Thyroid gland (tissue), 4 donors: ENCODE results near the gene GMPS. TPM values are rescaled to one million over a fixed set of nuclear protein-coding genes. Genes with fewer than 3 reads are reported as not detected.
A peak's percentile ranks its signal among the peaks of the same experiment; 100 is the strongest.

ENCODE experiments used
- DNase-seq, 2 donors: peaks; one replicate each; pipeline ENCODE4 v3.0.0-alpha.2; 2019
- H3K27ac ChIP-seq, 3 donors: fragments of 200-600 bp; sonication (generic); 1 replicate in 2 of 3; 2 replicates in 1 of 3; pipeline ENCODE4 v1.5.1; 2016 to 2019; ENCODE audit warnings: mild to moderate bottlenecking in 1 of 3, moderate library complexity in 1 of 3
- H3K27me3 ChIP-seq: fragments of 200-600 bp; sonication (generic); one replicate; pipeline ENCODE4 v1.5.1; 2019
- H3K36me3 ChIP-seq, 2 donors: fragments of 200-600 bp; sonication (generic); one replicate each; pipeline ENCODE4 v1.5.1; 2016 to 2019
- H3K4me1 ChIP-seq, 2 donors: fragments of 200-600 bp; sonication (generic); one replicate each; pipeline ENCODE4 v1.5.1; 2017 to 2019
- H3K4me3 ChIP-seq, 3 donors: fragments of 200-600 bp; sonication (generic); replicated peaks in 1 of 3; 1 replicate in 2 of 3; 2 replicates in 1 of 3; pipeline ENCODE4 v1.5.1; 2016; ENCODE audit warnings: mild to moderate bottlenecking in 1 of 3
- H3K9me3 ChIP-seq: fragments of 200-600 bp; sonication (generic); one replicate; pipeline ENCODE4 v1.5.1; 2017
- POLR2A ChIP-seq, 2 donors: fragments of 450-650 bp; IDR thresholded peaks; one replicate each; pipeline ENCODE4 v1.6.1; 2017; ENCODE audit warnings: antibody characterized with exemption in 2 of 2, mild to moderate bottlenecking in 2 of 2, moderate library complexity in 1 of 2
- WGBS, 2 donors: methylation state at CpG; one replicate each; pipeline ENCODE4 v1.1.5; 2017; 5-methylcytosine and 5-hydroxymethylcytosine counted together
- intact Hi-C: fragments of 100-400 bp; cut with DNase I; formaldehyde crosslinking; loops from one replicate; pipeline ENCODE4 v1.15.1; 2023
- total RNA-seq, 4 donors: library from RNA; depleted of rRNA; stranded (reverse); fragments of >200 nt; gene quantifications; one replicate each; pipeline ENCODE4 v1.2.3, GENCODE V29; 2016
- TF ChIP-seq, protein P1 (sequence below), 6 experiments: fragments of 200-600 bp in 3 of 6; fragments of 450-650 bp in 3 of 6; sonication (generic) in 3 of 6; IDR thresholded peaks; one replicate each; pipeline ENCODE4 v1.5.1; 2016 to 2019; ENCODE audit warnings: antibody characterized with exemption in 6 of 6, mild to moderate bottlenecking in 2 of 6, inconsistent platforms in 1 of 6, moderate library complexity in 1 of 6

GMPS gene
- total RNA-seq, 4 donors from 2014 or later, result 31.5 to 40.5 (median 37.1) TPM

DNA sequence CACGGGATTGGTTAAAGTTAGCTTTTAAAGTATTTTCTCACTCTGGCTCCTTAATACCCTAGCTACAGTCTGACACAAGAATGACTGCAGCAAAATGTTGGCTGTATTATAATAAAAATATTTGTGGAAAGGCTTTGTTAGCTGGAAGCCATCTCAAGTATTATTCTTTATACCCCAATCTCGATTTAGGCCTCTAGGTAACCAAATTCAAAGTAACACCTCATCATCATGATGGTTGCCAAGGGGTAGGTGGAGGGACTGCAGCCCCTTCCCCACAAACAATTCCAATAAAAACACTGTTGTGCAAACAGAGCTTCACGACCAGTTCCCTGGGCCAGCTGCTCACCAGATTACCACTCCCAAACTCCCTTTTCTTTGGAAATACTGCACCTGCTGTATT lies 759 bp upstream of the GMPS start:
- no peak for DNase-seq
- peak overlapping the region; percentile 81 to 96 (median 88) for H3K27ac ChIP-seq
- intact Hi-C loops, result loop anchor here (5.0 to 10.0 kb wide), 2 partner anchors 65 to 117 kb away; partner anchors contain the start of gene C3orf33
- 40 to 42% methylated on average over 3 of the region's 3 CpGs for WGBS, 2 donors
- no peaks in the 10 kb centered on the region for H3K36me3 ChIP-seq
- peak overlapping the region in 2 of 3 donors; percentile 6 to 97 for H3K4me3 ChIP-seq
- peaks cover 12 to 15% of the 10 kb centered on the region in 2 donors for H3K4me1 ChIP-seq
- no peaks in the 10 kb centered on the region for H3K9me3 ChIP-seq
- TF ChIP-seq POLR2A (IDR thresholded peaks at IDR 0.05), result no peak
- TF ChIP-seq, protein P1, sequence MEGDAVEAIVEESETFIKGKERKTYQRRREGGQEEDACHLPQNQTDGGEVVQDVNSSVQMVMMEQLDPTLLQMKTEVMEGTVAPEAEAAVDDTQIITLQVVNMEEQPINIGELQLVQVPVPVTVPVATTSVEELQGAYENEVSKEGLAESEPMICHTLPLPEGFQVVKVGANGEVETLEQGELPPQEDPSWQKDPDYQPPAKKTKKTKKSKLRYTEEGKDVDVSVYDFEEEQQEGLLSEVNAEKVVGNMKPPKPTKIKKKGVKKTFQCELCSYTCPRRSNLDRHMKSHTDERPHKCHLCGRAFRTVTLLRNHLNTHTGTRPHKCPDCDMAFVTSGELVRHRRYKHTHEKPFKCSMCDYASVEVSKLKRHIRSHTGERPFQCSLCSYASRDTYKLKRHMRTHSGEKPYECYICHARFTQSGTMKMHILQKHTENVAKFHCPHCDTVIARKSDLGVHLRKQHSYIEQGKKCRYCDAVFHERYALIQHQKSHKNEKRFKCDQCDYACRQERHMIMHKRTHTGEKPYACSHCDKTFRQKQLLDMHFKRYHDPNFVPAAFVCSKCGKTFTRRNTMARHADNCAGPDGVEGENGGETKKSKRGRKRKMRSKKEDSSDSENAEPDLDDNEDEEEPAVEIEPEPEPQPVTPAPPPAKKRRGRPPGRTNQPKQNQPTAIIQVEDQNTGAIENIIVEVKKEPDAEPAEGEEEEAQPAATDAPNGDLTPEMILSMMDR (IDR thresholded peaks at IDR 0.05), result no peak
- no peaks in the 10 kb centered on the region for H3K27me3 ChIP-seq

DNA sequence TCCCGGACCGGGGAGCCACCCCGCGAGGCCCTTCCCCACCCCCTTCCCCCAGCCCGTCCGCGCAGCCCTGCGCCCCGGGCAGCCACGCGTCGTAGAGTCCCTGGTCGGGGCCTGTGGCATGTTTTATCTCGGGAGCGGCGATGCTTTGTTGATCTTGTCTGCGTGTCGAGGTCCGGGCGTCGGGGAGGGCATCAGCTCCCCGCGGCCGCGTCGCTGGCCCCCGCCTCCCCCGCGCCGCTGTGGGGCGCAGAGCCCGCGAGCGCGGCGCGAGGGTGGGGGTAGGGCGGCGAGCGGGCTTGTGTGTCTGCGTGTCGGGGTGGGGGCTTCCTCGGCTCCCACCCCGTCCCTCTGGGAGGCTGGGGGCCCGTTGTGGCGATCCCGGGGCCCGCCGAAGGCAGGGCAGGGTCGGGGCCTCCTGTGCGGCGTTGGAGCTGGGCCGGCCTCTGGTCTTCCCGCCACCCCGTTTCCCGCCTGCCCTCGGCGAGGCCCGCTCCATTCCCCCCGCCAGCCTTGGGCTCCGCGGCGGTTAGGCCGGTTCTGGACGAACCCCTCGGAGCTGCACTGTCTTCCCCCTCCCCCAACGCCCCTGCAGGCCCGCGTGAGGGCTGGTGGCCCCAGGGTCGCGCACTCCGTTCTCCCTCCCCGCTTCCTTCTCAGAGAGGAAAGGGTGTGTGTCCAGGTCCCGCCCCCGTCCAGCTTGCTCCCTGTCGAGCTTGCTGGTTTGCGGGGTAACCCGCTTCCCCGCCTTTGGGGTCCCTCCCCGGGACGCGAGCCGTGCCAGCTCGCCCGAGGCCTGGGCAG lies 695 bp downstream of the GMPS start:
- H3K36me3 ChIP-seq, result no peaks in the 10 kb centered on the region
- TF ChIP-seq, protein P1 (IDR thresholded peaks at IDR 0.05), result no peak
- peak in 1 of 2 donors; percentile 19 for TF ChIP-seq POLR2A (IDR thresholded peaks at IDR 0.05)
- peak overlapping the region; percentile 84 to 97 (median 97) for H3K4me3 ChIP-seq
- DNase-seq, result peak; percentile 58 to 63
- H3K9me3 ChIP-seq, result no peaks in the 10 kb centered on the region
- intact Hi-C loops, result loop anchor here (5.0 to 10.0 kb wide), 2 partner anchors 66 to 119 kb away; partner anchors contain the start of gene C3orf33
- H3K4me1 ChIP-seq, result peaks cover 12 to 15% of the 10 kb centered on the region in 2 donors
- WGBS, 2 donors, result 0 to 2% methylated on average over 7 to 25 of the region's 85 CpGs
- no peaks in the 10 kb centered on the region for H3K27me3 ChIP-seq
- H3K27ac ChIP-seq, result peak overlapping the region; percentile 85 to 96 (median 95)

DNA sequence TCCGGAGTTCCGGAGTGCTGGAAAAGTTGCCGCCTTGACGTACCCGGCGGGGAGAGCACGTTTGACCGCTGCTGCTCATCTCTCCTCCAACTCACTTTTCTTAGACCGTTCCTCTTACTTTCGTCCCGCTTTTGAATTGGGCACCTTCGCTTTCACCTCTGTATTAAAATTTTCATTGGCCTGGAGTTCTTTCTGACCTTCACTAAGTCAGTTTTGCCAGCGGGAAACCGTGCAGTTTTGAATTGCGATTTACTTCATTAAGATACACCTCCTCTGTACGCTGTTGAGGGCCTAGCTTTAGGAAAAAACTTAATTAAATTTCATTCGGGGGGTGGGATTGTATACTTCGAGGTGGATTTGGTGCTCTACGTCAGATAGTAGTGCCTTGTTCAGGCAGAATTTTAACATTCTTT lies 1.3 kb downstream of the GMPS start:
- peak overlapping the region; percentile 84 to 97 (median 97) for H3K4me3 ChIP-seq
- intact Hi-C loops, result loop anchor here (5.0 to 10.0 kb wide), 2 partner anchors 67 to 119 kb away; partner anchors contain the start of gene C3orf33

DNA sequence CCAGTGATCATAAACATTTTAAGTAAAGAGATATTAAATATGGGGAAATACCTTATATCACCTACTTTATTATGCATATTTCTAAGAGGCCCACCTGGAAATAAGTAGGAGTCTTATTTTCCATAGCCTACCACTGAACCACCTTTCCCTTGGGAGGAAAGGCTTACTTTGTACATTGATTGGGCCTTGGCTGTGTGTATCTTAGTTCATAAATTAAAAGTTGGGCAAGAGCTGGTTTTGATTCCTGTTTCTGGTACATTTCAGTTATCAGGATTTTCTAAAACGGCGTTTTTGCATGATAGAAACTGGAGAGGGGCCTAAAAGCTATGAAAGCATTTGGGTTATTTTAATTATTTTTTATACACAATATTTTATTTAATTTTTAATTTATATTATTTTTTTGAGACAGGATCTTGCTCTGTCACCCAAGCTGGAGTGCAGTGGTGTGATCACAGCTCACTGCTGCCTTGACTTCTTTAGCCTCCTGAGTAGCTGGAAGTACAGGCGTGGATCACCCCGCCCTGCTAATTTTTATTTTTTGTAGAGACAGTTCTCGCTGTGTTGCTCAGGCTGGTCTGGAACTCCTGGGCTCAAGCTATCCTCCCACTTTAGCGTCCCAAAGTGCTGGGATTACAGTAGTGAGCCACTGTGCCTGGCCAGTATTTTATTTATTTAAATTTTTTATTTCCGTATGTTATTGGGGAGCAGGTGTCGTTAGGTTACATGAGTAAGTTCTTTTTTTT lies 2.6 kb downstream of the GMPS start:
- H3K36me3 ChIP-seq, result no peaks in the 10 kb centered on the region
- intact Hi-C loops, result loop anchor here (5.0 to 10.0 kb wide), 2 partner anchors 68 to 121 kb away; partner anchors contain the start of gene C3orf33
- 85 to 90% methylated on average over 8 of the region's 8 CpGs for WGBS, 2 donors
- H3K4me1 ChIP-seq, result peaks cover 12 to 15% of the 10 kb centered on the region in 2 donors
- TF ChIP-seq, protein P1 (IDR thresholded peaks at IDR 0.05), result no peak
- no peak for TF ChIP-seq POLR2A (IDR thresholded peaks at IDR 0.05)
- DNase-seq, result no peak
- H3K4me3 ChIP-seq, result no peak overlapping the region
- no peak overlapping the region for H3K27ac ChIP-seq
- H3K27me3 ChIP-seq, result no peaks in the 10 kb centered on the region
- H3K9me3 ChIP-seq, result no peaks in the 10 kb centered on the region

More for the DNA sequence above, 1.3 kb downstream of the GMPS start:
- Histone ChIP-seq H3K36me3 (no peaks in the 10 kb centered on the region), H3K27ac (peak overlapping the region; percentile 34 to 96 (median 95)), H3K27me3 (no peaks in the 10 kb centered on the region), H3K4me1 (peaks cover 12 to 15% of the 10 kb centered on the region in 2 donors), H3K9me3 (no peaks in the 10 kb centered on the region)
- DNase-seq, result no peak
- WGBS, 2 donors, result 1% methylated on average over 19 of the region's 19 CpGs
- TF ChIP-seq, protein P1 (IDR thresholded peaks at IDR 0.05), result no peak
- no peak for TF ChIP-seq POLR2A (IDR thresholded peaks at IDR 0.05)
